DOHH2 (cell line): Measurements from ENCODE around the gene AGBL1.

ENCODE experiments used
- EZH2phosphoT487 ChIP-seq: fragments of 200-600 bp; sonication (generic); IDR thresholded peaks from 2 replicates; pipeline ENCODE4 v1.6.1; 2017; ENCODE audit warnings: borderline replicate concordance, mild to moderate bottlenecking, antibody characterized with exemption, low read length, moderate library complexity, mixed read lengths
- TF ChIP-seq, protein P1 (sequence below): fragments of 200-600 bp; sonication (generic); IDR thresholded peaks from one replicate; pipeline ENCODE4 v1.5.1; 2014; ENCODE audit warnings: antibody characterized with exemption, mild to moderate bottlenecking, low read depth, low read length; ENCODE audit not compliant: poor library complexity, severe bottlenecking

DNA sequence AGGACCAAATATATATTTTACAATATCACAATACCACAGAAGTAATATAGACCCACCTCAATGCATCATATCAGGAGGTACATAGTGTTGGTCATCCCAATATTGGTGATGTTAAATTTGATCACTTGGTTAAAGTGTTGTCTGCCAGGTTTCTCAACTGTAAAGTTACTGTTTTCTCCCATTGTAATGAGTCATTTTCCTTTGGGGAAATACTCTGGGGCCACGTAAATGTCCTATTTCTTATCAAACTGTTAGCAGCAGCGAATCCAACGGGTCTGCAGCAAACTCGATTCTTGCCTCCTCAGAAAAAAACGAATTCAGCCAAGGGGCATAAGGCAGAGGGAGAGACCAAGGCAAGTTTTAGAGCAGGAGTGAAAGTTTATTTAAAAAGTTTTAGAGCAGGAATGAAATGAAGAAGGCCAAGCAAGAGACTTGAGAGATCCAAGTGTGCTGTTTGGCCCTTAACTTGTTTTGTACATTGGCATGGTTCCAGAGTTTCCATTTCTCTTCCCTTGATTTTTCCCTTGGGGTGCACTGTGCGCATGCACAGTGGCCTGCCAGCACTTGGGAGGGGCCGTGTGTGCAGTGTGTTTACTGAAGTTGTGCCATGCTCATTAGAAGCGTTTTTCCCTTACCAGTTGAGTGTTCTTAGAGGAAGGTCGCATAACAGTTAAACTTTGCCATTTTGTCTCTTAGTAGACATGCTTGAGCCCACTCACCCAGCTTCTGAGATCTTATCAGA, 512.5 kb downstream of the AGBL1 start:
- TF ChIP-seq, protein P1, sequence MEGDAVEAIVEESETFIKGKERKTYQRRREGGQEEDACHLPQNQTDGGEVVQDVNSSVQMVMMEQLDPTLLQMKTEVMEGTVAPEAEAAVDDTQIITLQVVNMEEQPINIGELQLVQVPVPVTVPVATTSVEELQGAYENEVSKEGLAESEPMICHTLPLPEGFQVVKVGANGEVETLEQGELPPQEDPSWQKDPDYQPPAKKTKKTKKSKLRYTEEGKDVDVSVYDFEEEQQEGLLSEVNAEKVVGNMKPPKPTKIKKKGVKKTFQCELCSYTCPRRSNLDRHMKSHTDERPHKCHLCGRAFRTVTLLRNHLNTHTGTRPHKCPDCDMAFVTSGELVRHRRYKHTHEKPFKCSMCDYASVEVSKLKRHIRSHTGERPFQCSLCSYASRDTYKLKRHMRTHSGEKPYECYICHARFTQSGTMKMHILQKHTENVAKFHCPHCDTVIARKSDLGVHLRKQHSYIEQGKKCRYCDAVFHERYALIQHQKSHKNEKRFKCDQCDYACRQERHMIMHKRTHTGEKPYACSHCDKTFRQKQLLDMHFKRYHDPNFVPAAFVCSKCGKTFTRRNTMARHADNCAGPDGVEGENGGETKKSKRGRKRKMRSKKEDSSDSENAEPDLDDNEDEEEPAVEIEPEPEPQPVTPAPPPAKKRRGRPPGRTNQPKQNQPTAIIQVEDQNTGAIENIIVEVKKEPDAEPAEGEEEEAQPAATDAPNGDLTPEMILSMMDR = no peak
- TF ChIP-seq EZH2phosphoT487 = no peak
